HG02885 (cell line): ENCODE measurements around the gene GPR143.
"Not testable (repeated sequence)": the region's sequence is repeated elsewhere in the genome, so short reads cannot be mapped to it uniquely, and the experiment has no call there.

Source experiments
- ATAC-seq: cut with Tn5 transposase; IDR thresholded peaks from one replicate; pipeline ENCODE4 v1.9.1; 2021; ENCODE audit warnings: mild to moderate bottlenecking; ENCODE audit not compliant: unreplicated experiment, poor library complexity

GPR143 gene

DNA sequence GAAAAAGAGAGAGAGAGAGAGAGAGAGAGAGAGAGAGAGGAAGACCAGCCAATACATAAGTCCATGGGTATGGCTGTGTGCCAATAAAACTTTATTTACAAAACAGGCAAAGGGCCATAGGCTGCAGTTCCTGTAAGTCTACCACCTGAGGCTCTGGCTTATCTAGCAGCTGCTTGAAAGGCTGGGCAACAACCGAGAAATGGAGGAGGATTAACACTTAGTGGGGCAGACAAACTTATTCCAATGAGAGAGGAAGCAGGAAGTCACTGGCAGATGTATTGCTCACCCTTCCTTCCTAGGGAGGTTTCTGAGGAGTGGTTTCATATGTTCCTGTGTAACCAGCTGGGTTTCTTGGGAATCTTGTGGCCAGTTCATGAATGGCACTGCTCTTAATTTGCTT lies 4.7 kb upstream of the GPR143 start:
- no peak for ATAC-seq

DNA sequence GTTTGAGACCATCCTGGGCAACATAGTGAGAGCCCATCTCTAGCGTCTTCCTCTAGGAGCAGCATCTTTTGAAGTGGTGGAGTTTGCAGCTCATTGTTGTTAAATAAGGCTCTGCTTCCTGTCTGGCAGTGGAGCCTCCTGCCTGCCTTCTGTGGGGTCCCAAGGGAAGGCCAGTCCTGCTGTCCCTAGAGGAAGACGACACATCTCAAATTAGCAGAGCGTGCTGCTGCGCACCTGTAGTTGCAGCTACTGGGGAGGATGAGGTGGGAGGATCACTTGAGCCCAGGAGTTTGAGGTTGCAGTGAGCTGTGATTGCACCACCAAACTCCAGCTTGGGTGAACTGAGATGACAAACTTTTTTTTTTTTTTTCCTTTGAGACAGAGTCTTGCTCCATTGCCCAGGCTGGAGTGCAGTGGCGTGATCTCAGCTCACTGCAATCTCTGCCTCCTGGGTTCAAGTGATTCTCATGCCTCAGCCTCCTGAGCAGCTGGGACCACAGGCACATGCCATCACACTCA lies 2.7 kb upstream of the GPR143 start:
- not testable (repeated sequence) for ATAC-seq

GRCh38 chrX:9767375-9767774 lies 1.7 kb upstream of the GPR143 start:
- no peak for ATAC-seq

DNA sequence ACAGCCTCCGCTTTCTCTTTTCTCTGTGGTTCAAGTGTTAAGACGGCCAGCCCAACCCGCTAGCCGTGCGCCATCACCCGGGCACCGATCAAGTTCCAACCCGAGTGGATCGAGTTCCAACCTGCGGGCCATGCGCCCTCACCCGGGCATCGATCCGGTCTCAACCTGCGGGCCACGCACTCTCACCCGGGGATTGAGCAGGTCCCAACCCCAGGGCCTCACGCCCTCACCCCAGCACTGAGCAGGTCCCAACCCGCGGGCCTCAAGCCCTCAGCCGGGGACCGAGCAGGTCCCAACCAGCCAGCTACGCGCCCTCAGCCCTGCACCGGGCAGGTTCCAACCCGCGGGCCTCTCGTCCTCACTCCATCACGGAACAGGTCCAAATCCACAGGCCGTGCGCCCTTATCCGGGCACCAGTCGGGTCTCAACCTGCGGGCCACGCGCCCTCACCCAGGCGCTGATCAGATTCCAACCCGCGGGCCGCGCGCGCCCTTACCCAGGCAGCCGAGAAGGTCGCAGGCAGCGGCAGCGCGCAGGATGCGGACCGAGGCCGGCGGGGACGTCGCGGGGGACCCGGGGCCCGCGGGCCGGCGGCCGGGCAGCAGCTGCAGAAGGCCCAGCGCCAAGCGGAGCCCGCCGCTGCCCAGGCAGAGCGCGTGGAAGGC lies 443 bp downstream of the GPR143 start:
- no peak for ATAC-seq

GRCh38 chrX:9759337-9759736 lies 6.3 kb downstream of the GPR143 start:
- ATAC-seq = no peak

GRCh38 chrX:9758021-9758638 lies 7.5 kb downstream of the GPR143 start:
- ATAC-seq = no peak

- ATAC-seq = no peak
These were observed 8.3 kb downstream of the GPR143 start for GRCh38 chrX:9757366-9757765.

GRCh38 chrX:9749146-9749692 lies 16.4 kb downstream of the GPR143 start:
- no peak for ATAC-seq

DNA sequence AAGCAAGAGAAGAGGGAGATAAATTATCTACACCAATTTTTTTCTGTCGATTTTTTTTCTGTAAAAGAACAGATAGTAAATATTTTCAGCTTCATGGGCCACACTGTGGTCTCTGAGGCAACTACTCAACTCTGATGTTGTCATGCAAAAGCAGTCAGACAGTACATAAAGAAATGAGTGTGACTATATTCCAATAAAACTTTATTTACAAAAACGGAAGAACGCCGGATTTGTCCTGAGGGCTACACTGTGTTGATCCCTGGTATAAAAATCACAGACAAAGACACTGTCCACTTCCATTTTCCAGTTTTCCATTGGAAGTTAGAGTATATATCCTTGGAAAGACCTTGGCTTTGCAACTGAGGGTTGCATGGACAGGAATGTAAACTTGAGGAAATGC lies 18.0 kb downstream of the GPR143 start:
- ATAC-seq = no peak

GRCh38 chrX:9746148-9746888 lies 19.3 kb downstream of the GPR143 start:
- no peak for ATAC-seq

GRCh38 chrX:9745417-9746115 lies 20.1 kb downstream of the GPR143 start:
- ATAC-seq = no peak

GRCh38 chrX:9739130-9739529 lies 26.5 kb downstream of the GPR143 start:
- ATAC-seq = no peak

GRCh38 chrX:9738151-9738550 lies 27.5 kb downstream of the GPR143 start:
- no peak for ATAC-seq

- no peak for ATAC-seq
These were observed 28.3 kb downstream of the GPR143 start for GRCh38 chrX:9737363-9737762.

GRCh38 chrX:9730752-9731151 lies 34.9 kb downstream of the GPR143 start:
- peak; percentile 73 for ATAC-seq

DNA sequence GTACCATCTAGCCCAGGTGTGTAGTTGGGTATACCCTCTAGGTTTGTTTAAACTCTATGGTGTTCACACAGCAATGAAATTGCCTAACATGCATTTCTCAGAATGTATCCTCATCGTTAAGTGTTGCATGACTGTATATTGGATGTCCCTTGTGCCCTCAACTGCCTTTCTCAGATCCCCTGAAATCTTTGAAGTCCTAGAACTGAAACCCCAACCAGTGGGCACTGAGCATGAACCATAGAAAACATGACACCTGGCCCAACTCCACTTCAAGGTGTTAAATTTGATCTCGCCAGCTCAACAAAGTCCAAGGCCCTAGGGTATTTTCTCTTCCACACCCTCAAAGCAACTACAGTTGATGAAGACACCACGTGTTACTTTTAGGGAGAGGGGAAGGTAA lies 35.6 kb downstream of the GPR143 start:
- no peak for ATAC-seq

- no peak for ATAC-seq
These were observed 36.3 kb downstream of the GPR143 start for GRCh38 chrX:9729171-9729885.

DNA sequence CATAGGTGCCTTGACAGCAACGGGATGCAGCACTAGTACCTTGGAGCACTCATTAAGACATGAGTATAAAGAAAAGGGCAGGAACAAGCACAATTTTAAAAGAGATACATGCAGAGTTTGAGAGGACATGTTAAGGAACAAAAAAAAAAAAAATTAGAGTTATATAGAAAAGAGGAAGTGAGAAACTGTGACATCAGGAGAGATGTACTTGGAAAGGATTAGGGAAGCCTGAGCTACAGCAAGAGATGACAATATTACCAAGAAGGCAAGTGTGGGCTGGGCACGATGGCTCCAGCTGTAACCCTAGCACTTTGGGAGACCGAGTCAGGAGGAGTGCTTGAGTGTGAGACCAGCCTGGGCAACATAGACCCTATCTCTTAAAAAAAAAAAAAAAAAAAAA lies 37.4 kb downstream of the GPR143 start:
- ATAC-seq = no peak

DNA sequence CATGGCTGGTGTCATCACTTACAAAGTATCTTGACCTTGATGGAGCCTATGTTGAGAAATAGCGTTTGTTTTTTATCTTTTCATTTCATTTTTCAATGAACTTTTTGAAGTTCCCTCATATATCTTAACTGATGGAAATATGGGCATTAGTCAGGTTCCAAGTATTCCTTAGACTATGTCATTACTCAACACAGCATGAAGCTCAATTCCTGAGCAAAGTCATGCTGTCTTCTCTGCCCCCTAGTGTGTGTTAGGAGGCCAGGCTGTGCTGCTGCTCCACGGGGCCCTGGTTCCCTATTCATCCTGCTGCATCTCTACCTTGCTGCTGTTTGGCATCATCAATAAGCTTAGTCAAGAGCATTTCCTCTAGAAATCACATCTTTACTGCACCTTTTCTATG lies 40.9 kb downstream of the GPR143 start:
- no peak for ATAC-seq

DNA sequence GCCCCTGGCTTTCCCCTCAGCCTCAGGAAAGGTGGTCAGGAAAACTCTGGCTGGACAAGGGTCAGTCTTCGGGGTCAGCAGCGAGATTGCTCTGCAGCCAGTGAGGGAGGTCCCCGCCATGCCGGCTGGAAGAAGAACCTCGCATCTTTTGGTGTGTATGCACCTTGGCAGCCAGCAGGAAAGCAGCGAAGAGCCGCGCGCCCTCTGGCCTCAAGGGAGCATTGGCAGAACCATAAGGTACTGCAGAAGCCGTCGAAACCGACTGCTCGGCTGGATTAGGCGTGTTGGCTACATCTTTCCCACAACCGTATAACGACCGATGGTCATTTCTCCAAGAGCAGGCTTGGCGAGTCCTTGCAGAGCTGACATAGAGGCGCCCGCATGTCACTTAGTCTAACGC lies 48.3 kb downstream of the GPR143 start:
- ATAC-seq = no peak
